Measurements from ENCODE around the gene DDC.
"Not testable (repeated sequence)": the region's sequence is repeated elsewhere in the genome, so short reads cannot be mapped to it uniquely, and the experiment has no call there.

DNA sequence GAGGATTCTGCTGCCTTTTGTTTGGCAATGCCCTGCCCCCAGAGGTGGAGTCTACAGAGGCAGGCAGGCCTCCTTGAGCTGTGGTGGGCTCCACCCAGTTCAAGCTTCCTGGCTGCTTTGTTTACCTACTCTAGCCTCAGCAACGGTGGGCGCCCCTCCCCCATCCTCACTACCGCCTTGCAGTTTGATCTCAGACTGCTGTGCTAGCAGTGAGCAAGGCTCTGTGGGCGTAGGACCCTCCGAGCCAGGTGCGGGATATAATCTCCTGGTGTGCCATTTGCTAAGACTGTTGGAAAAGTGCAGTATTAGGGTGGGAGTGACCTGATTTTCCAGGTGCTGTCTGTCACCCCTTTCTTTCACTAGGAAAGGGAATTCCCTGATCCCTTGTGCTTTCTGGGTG, 11.2 kb upstream of the DDC start:
- TF ChIP-seq, protein P1, sequence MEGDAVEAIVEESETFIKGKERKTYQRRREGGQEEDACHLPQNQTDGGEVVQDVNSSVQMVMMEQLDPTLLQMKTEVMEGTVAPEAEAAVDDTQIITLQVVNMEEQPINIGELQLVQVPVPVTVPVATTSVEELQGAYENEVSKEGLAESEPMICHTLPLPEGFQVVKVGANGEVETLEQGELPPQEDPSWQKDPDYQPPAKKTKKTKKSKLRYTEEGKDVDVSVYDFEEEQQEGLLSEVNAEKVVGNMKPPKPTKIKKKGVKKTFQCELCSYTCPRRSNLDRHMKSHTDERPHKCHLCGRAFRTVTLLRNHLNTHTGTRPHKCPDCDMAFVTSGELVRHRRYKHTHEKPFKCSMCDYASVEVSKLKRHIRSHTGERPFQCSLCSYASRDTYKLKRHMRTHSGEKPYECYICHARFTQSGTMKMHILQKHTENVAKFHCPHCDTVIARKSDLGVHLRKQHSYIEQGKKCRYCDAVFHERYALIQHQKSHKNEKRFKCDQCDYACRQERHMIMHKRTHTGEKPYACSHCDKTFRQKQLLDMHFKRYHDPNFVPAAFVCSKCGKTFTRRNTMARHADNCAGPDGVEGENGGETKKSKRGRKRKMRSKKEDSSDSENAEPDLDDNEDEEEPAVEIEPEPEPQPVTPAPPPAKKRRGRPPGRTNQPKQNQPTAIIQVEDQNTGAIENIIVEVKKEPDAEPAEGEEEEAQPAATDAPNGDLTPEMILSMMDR (IDR thresholded peaks at IDR 0.05), result not testable (repeated sequence)
- not testable (repeated sequence) for TF ChIP-seq EP300 (IDR thresholded peaks at IDR 0.05); POLR2AphosphoS5 (IDR thresholded peaks at IDR 0.05); POLR2A (IDR thresholded peaks at IDR 0.05; ENCODE audit: low read depth)

Data from esophagus muscularis mucosa (tissue), 4 donors.